Fibroblast of upper back skin (primary cell): ENCODE data around the gene TC2N.
"Not testable (repeated sequence)": the region's sequence is repeated elsewhere in the genome, so short reads cannot be mapped to it uniquely, and the experiment has no call there.

Source experiments
- DNase-seq: peaks from one replicate; pipeline ENCODE4 v3.0.0-alpha.2; 2013

Gene TC2N

DNA sequence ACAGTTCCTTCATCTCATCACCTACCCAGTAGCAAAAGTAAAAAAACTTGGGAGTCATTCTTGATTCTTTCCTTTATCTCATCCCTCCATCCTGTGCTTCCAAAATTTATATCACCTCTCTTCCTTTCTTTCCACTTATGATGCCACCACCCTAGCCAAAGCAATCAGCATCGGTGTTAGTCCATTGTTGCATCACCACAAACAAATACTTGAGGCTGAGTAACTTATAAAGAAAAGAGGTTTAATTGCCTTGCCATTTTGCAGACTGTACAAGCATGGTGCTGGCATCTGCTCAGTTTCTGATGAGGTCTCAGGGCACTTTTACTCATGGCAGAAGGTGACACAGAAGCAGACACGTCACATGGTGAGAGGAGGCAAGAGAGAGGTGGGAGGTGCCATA lies 115.6 kb downstream of the TC2N start:
- DNase-seq: no peak

DNA sequence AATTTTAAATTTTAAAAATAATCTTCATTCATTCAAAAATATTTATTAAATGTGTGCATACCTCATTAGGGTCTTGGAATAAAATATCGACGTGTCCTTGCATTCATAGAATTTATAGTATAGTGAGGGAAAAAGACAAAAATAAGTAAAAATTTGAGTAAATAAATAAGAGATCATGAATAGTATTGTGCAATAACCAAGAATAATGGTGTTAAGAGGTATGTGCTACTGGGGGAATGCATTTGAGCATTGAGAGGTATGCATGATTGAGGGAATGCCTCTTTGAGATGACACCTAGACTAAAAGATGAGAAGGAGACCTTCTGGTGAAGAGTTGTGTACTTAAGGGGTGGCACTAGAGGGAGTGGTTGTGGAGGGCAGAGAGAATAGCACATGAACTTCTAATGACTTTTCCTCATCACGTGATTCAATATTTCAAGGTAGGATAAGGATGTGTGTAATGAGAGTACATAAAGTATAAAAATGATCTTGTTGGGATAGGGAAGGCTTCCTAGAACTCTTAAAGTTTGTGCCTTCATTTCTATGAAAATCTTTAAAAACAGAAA lies 116.6 kb downstream of the TC2N start:
- no peak for DNase-seq

DNA sequence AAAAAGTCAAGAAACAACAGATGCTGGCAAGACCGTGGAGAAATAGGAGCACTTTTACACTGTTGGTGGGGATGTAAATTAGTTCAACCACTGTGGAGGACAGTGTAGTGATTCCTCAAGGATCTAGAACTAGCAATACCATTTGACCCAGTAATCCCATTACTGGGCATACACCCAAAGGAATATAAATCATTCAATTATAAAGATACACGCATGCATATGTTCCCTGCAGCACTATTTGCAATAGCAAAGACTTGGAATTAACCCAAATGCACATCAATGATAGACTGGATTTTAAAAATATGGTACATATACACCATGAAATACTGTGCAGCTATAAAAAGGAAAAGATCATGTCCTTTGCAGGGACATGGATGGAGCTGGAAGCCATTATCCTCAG lies 117.5 kb downstream of the TC2N start:
- DNase-seq: peak; percentile 12

DNA sequence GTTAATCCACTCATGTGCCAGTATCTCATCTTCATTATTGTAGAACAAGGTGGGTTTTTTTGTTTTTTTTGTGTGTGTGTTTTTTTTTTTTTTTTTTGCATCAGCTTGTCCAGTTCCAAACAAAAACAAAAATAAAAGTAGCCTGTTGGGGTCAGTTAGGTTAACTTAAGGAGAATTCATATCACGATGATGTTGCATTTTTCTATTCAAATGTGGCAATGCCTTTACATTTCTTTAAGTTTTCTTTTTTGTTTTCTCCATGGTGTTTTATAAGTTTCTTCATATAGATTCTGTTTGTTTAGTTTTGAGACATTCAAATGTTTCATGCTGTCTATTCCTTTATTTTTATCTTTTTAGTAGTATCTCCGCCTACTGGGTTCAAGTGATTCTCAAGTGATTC lies 119.3 kb downstream of the TC2N start:
- no peak for DNase-seq

DNA sequence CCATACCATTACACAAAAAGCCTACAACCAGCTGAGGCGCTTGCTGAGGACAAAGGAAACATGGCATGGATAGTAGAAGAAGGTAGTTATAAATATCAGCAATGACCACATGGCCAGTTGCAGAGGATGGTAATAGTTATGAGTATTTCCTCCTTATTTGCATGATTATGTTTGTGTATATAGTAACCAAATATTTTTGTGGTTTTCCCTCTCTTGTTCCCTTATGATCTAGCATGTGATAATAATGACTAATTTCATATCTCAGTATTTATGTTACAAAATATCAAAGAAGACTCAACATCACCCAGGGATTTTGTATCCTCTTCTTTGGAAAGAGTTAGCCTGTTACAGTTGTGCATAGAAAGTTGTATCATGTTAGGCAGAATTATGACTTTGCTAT lies 122.0 kb downstream of the TC2N start:
- no peak for DNase-seq

DNA sequence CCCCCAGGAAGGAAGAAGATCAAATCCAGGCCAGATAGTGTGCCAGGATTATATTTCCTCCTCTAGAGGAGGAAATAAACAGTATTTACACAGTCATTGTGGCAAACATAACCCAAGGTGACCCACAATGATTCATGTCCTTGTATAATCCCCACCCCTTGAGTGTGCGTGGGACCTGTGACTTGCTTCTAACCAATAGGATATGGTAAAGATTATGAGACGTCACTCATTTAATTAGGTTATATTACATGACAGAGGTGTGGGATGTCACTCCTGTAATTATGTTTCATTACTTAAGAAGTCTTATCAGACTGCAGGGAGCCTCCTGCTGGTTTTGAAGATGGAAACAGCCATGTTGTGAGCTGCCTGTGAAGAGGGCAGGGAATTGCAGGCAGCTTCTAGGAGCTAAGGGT lies 123.3 kb downstream of the TC2N start:
- no peak for DNase-seq

DNA sequence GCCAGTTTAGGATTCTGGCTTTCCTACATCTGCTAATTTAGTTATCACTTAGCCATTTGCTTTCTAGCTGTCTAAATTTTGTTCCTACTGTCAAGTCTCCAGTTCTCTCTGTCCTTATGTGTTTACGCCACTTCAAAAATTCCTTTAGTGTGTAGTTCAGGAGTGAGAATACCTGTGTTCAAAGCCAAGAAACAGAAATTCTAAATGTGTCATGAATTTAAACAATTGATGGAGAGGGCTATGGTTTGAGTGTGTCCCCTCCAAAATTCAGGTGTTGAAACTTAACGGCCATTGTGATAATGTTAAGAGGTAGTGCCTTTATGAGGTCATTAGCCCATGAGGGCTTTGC lies 124.1 kb downstream of the TC2N start:
- no peak for DNase-seq

DNA sequence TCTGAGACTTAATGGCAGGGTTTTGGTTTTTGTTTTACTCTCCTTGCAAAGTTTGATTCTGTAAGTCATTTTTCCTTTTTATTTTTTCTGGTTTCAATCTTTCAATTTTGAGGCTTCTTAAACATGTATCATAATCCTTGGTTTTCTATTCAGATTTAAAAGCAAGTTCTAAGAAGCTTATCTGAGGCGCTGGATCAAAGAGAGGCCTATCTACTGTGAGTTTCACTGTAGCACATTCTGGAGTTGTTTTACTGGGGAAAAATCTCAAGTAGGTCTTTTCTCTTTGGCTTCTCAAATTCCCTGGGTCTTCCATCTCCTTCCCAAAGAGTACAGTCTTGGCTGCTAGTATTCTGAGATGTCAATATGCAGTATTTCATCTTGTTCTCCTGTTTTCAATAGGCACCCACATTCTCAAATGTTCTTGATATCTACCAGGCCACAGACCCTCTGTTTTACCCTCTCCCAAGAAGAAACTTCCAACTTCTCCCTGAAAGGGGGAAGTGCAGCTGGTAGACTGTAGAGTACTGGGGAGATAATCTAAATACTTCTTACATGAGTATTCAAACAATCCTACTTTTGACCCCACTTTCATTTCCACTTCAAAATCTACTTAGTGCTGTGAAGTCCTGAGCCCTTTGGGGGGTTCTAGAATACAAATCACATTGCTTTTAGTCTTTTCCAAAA lies 124.6 kb downstream of the TC2N start:
- no peak for DNase-seq

DNA sequence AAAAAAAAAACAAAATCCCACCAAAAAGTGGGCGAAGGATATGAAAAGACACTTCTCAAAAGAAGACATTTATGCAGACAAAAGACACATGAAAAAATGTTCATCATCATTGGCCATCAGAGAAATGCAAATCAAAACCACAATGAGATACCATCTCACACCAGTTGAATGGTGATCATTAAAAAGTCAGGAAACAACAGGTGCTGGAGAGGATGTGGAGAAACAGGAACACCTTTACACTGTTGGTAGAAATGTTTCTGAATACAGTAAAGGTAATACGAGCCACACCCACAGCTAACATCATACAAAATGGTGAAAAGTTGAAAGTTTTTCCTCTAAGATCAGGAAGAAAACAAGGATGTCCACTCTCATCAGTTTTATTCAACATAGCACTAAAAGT lies 127.5 kb downstream of the TC2N start:
- DNase-seq: not testable (repeated sequence)

DNA sequence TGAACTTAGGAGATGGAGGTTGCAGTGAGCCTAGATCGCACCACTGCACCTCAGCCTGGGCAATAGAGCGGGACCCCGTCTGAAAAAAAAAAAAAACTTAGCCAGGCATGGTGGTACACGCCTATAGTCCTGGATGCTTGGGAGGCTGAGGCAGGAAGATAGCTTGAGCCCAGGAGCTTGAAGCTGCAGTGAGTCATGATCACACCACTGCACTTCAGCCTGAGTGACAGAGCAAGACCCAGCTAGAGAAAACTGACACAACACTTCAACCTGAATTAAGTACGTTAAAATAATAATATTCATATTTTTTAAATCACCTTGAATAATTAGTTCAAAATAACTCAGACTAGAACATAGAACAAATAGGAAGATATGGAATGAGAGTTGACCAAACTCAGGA lies 129.7 kb downstream of the TC2N start:
- DNase-seq: no peak

DNA sequence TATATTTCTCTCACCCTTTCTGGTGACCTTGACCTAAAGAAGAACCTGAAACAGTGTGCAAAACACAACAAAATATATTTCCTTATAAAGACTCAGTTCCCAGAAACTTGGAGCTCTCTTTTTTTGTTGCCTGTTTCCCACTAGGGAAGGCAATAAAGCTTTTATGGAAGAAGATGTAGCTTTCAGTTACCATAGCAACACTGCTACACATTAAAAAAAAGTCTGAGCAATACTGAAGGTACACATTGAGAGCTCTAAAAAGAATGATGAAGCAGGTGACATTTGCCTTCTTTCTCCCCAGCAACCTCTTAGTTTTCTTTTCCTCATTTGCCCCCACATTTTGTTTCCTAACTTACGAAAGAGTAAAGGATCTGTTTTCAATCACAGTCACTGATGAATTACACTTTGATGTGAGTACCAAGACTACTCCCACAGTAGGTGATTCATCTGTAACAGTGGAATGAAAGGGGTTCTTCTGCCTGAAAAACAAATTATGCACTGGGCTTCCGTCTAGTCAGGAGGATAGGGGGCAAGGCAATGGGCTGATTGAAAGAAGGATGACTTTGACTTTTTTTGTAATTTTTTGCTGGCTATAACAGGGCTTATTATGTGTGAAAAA lies 134.4 kb downstream of the TC2N start:
- peak; percentile 29 for DNase-seq

DNA sequence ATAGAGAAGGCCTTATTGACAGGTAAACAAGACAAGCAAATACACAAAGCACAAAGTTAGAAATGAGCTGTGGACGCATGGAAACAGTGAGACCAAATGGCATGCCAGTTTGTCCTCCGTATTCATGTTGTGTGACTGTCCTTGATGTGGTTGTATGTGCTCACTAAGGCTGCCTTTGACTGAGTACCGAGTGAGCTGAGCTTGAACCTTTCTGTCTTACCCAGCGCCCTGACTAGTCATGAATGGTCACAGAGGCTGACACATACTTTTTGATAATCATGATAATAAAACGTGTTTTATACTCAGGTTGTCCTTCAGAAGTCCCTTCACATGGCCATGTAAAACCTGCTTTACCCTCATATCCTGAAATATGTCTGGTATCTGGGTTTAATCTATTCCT lies 134.9 kb downstream of the TC2N start:
- no peak for DNase-seq

DNA sequence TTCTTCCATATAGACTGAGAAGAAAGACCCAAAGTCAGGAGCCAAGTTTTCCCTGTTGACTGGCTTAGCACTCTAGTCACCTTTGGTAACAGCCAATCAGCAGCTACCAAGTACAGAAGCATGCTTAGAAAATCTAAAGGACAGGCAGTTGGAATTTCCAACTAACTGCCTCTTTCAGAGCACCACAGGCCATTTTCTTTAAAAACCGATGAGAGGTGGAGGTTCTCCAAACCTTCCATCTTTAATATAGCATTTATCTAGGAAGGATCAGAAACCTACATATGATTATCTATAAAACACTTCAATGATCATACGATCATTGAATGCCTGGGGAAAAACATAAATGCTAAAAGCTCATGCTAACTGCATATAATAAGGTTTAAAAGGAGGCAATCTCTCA lies 135.3 kb downstream of the TC2N start, which contains the start of gene CATSPERB:
CATSPERB (minus strand) TSS at position 101 of the 400 bp plus-strand sequence. CDS start 2,607 bp downstream, outside the sequence.
- no peak for DNase-seq

DNA sequence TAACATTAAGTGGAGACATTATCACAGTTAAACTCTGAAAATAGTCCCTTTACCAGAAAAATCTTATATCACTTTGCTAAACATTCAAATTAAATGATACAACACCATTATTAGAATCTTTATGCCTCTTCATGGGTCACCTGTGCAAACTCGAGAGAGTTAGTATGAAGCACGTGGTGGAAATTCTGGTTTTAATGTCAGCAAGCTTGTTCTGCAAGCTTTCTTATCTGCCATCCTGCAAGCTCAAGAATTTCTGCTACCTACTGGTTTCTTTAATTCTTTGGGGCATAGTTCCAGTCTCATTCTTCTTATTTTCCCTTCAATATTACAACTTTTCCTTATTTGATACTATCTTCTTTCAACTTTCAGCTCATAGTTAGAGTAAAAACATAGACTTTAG lies 136.3 kb downstream of the TC2N start:
- no peak for DNase-seq

DNA sequence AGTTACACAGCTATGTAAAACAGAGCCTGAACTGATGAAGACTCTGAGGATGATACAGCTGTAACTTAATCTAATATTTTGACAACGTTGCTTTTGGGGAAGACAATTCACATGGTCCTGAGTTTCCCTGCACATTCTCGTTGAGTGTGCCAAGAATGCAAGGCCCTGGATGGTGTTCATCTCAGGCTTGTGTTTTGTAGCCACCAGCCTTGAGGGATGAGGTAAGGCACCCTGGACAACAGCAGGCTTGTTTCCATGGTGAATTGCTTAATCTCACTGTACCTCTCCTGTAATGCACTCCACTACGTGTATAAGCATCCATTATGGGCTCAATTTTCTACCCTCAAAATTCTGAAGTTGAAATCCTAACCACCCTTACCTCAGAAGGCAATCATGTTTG lies 137.6 kb downstream of the TC2N start:
- no peak for DNase-seq
